A549 (cell line): Measurements from ENCODE around the gene ESRRG.

ENCODE experiments used
- CTCF ChIP-seq: fragments of >200 bp; sonication (Bioruptor Twin); formaldehyde crosslinking; IDR thresholded peaks from 3 replicates; pipeline ENCODE4 v1.5.1; 2016
- GATA3 ChIP-seq: IDR thresholded peaks from 2 replicates; pipeline ENCODE4 v1.6.1; 2012; ENCODE audit warnings: borderline replicate concordance
- MAX ChIP-seq: IDR thresholded peaks from 2 replicates; pipeline ENCODE4 v1.6.1; 2012
- POLR2A ChIP-seq: IDR thresholded peaks from 2 replicates; pipeline ENCODE4 v1.6.1; 2012; ENCODE audit warnings: mild to moderate bottlenecking, low read length
- POLR2AphosphoS2 ChIP-seq: conservative IDR thresholded peaks from 2 replicates; pipeline ENCODE4 v1.6.1; 2012; ENCODE audit warnings: low read length, improper control_type of control experiment, inconsistent platforms
- RFX5 ChIP-seq: fragments of 450-650 bp; IDR thresholded peaks from 2 replicates; pipeline ENCODE4 v1.7.1; 2014; ENCODE audit warnings: antibody characterized with exemption, mild to moderate bottlenecking, moderate library complexity
- ZC3H11A ChIP-seq: fragments of 450-650 bp; IDR thresholded peaks from 2 replicates; pipeline ENCODE4 v1.6.1; 2014; ENCODE audit warnings: antibody characterized with exemption, mild to moderate bottlenecking

- no peak for TF ChIP-seq CTCF
- TF ChIP-seq POLR2A: no peak
- TF ChIP-seq ZC3H11A: no peak
- TF ChIP-seq GATA3: no peak
- TF ChIP-seq MAX: no peak
- no peak for TF ChIP-seq POLR2AphosphoS2
- no peak for TF ChIP-seq RFX5
Measured at GRCh38 chr1:216531263-216532239, 191.7 kb downstream of the ESRRG start.
